ENCODE data around the gene DLGAP1.

Gene DLGAP1

GRCh38 chr18:3720818-3721545, 734.1 kb downstream of the DLGAP1 start:
- POLR2A ChIA-PET = no interaction called here
- TF ChIP-seq ZNF19 (tag by site-specific recombination; IDR thresholded peaks at IDR 0.05; ENCODE audit: low read depth) (no peak), ZBTB17 (tag by site-specific recombination; IDR thresholded peaks at IDR 0.05) (no peak), ZNF660 (tag by site-specific recombination; IDR thresholded peaks at IDR 0.05) (no peak), ZNF791 (tag by site-specific recombination; IDR thresholded peaks at IDR 0.05) (no peak), ZBTB20 (tag by site-specific recombination; IDR thresholded peaks at IDR 0.05) (no peak), ZNF792 (tag by site-specific recombination; IDR thresholded peaks at IDR 0.05) (no peak), HOXC10 (CRISPR knock-in tag; IDR thresholded peaks at IDR 0.05) (no peak), ZNF555 (tag by site-specific recombination; conservative IDR thresholded peaks at IDR 0.05) (no peak)
- CTCF ChIA-PET = interaction anchor here (0.5 to 1.4 kb wide), 8 partner anchors 10 to 570 kb away, joined by 3 to 5 read pairs (median 3); no protein-coding TSS in a partner anchor
- H3K36me3 ChIP-seq (ENCODE audit: control insufficient read depth in 2 of 2, insufficient read depth in 1 of 2, low read length in 2 of 2) = no peaks in the 10 kb centered on the region
- no peaks in the 10 kb centered on the region for H3K9me3 ChIP-seq (ENCODE audit: control insufficient read depth, insufficient read depth, low read depth, low read length)
- H3K4me1 ChIP-seq (ENCODE audit: control insufficient read depth, insufficient read depth, low read length) = peaks cover 9% of the 10 kb centered on the region
- H3K27ac ChIP-seq (ENCODE audit: extremely low read depth, low read depth, low read length) = no peak overlapping the region
- no peak overlapping the region for H3K4me3 ChIP-seq (ENCODE audit: low read depth, low read length)

GRCh38 chr18:3720159-3720558, 734.9 kb downstream of the DLGAP1 start:
- Histone ChIP-seq H3K4me3 (ENCODE audit: low read depth, low read length) (no peak overlapping the region), H3K36me3 (ENCODE audit: control insufficient read depth in 2 of 2, insufficient read depth in 1 of 2, low read length in 2 of 2) (no peaks in the 10 kb centered on the region), H3K27ac (ENCODE audit: extremely low read depth, low read depth, low read length) (no peak overlapping the region), H3K9me3 (ENCODE audit: control insufficient read depth, insufficient read depth, low read depth, low read length) (no peaks in the 10 kb centered on the region), H3K4me1 (ENCODE audit: control insufficient read depth, insufficient read depth, low read length) (peaks cover 9% of the 10 kb centered on the region)
- no peak for TF ChIP-seq YY2 (tag by site-specific recombination; IDR thresholded peaks at IDR 0.05)
- TF ChIP-seq ZNF433 (tag by site-specific recombination; IDR thresholded peaks at IDR 0.05; ENCODE audit: low read depth) = no peak
- TF ChIP-seq TSHZ1 (tag by site-specific recombination; IDR thresholded peaks at IDR 0.05; ENCODE audit: borderline replicate concordance) = no peak
- no peak for TF ChIP-seq ZNF704 (tag by site-specific recombination; IDR thresholded peaks at IDR 0.05)
- no peak for TF ChIP-seq ZNF610 (tag by site-specific recombination; IDR thresholded peaks at IDR 0.05; ENCODE audit: borderline replicate concordance)
- no peak for TF ChIP-seq GLI2 (tag by site-specific recombination; IDR thresholded peaks at IDR 0.05; ENCODE audit: borderline replicate concordance, low read depth)
- TF ChIP-seq ZNF184 (tag by site-specific recombination; IDR thresholded peaks at IDR 0.05) = no peak
- TF ChIP-seq KLF1 (tag by site-specific recombination; IDR thresholded peaks at IDR 0.05) = no peak
- no peak for TF ChIP-seq ZNF121 (tag by site-specific recombination; IDR thresholded peaks at IDR 0.05)
- no peak for TF ChIP-seq ZBTB26 (tag by site-specific recombination; optimal IDR thresholded peaks at IDR 0.05)
- no peak for TF ChIP-seq ZNF10 (tag by site-specific recombination; IDR thresholded peaks at IDR 0.05)
- no peak for TF ChIP-seq HOXD13 (CRISPR knock-in tag; IDR thresholded peaks at IDR 0.05; ENCODE audit: borderline replicate concordance)
- CTCF ChIA-PET = interaction anchor here (1.0 to 1.4 kb wide), 2 partner anchors 17 to 275 kb away, joined by 3 to 5 read pairs; no protein-coding TSS in a partner anchor
- POLR2A ChIA-PET = no interaction called here
